LNCaP clone FGC (cell line): ENCODE results near the gene MFNG.
A peak's percentile ranks its signal among the peaks of the same experiment; 100 is the strongest.

Source experiments
- DNase-seq: peaks from one replicate; pipeline ENCODE4 v3.0.0-alpha.2; 2011; ENCODE audit warnings: low read depth
- H3K4me3 ChIP-seq: 2 replicates; pipeline ENCODE4 v1.5.1; 2011; ENCODE audit warnings: mild to moderate bottlenecking, low read depth, low read length, control low read depth
- CTCF ChIP-seq: IDR thresholded peaks from 2 replicates; pipeline ENCODE4 v1.5.1; 2012; ENCODE audit warnings: mild to moderate bottlenecking; ENCODE audit not compliant: control insufficient read depth, insufficient read depth; ENCODE audit errors: extremely low read depth

Gene MFNG

DNA sequence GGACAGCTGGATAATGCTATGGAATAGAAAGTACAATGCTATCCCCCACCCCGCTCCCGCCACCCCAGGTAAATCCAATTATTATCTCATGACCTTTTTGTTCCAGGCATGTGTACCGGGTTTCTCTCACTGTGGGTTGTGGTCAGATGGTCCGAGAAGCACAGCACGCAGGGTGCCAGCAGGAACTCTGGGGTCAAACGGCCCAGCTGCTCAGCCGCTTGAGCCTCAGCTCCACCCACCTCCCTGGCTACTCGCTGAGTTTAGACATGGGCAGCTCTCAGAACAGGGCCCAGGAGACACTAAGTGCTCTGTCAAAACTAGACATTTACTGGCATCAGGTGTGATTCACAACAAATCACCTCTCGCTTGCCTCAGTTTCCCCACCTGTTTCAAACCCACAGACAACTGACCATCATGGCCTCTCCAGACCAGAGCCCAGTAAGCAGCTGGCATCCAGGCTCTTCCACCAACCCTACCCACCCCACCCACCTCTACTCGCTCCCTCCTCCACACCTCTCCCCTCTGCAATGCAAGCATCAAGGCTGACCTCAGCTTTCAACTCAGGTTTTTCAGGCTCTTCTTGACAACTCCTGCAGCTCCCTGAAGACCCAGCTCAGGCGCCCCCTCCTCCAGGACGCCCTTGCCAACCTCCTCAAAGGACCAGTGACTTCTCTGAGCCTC is 13.0 kb upstream of the MFNG start:
- no peak for DNase-seq
- no peak overlapping the region for H3K4me3 ChIP-seq
- TF ChIP-seq CTCF, result no peak

DNA sequence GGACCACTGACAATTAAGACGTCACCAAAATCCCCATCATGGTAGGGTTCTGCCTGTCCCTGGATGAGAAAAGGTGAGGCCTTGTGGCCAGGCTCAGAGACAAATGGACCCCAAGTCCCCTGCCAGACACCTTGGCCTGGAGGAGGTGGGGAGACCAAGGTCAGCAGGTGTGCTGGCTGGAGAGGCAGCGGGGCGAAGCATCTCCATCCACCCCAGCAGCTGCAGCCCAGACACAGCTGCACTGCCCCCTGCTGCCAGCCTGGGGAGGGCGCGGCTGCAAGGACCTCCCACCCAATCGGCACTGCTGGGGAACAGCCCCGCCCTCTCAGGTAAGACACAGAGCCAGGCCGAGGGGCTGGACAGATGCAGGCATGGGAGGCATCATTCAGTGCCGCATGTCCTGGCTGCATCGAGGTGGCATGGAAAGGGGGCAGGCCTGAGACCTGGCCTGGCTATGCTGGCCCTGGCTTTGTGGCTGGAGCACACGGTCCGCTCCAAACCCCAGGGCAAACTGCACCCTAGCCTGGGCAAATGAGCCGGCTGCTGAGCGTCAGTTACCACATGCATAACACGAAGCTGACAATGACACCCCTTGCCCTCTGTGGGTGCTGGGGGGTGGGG is 12.2 kb upstream of the MFNG start:
- H3K4me3 ChIP-seq, result no peak overlapping the region

GRCh38 chr22:37497062-37497599 is 10.9 kb upstream of the MFNG start:
- no peak overlapping the region for H3K4me3 ChIP-seq
- no peak for TF ChIP-seq CTCF
- DNase-seq, result no peak

More for the DNA sequence above, 12.2 kb upstream of the MFNG start:
- no peak for DNase-seq
- TF ChIP-seq CTCF, result peak; percentile 68

DNA sequence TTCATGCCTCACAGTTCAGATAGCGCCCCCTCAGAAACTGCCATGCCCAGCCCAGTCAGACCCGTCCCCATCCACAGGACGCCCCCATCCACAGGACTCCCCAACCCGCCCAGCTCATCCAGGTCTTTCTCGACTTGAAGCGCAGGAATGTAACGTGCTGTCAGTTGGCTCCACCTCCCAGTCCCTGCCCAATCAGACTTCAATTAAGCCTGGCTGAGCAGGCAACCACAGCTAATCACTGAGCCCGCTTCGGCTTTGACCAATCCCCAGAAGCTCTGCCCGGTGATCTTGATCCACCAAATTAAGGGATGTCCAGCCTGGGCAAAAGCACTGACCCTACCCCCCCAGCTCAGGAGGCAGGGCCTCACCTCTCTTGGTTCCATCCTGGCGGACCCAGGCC is 10.5 kb upstream of the MFNG start:
- TF ChIP-seq CTCF, result no peak
- no peak for DNase-seq
- H3K4me3 ChIP-seq, result no peak overlapping the region

DNA sequence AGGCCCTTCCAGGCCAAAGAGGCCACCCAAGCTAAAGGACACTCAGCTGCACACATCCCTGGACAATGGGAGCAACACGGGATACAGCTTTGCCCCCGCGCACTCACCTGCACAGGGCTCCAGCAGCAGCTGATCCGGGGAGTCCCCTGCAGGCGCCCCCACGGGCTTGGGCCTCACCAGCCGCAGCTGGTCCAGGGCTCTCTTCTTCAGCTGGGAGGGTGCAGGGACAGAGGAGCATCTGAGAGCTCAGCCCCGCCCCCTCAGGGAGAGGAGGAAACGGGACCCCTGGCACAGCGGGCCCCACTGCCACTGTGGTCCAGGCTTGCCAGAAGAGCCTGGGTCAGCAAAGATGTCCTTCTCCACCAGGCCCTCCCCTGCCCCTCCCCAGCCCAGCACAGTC is 7.8 kb upstream of the MFNG start:
- no peak for DNase-seq
- H3K4me3 ChIP-seq, result no peak overlapping the region
- TF ChIP-seq CTCF, result no peak

- peak; percentile 38; the same call in 1 of the 2 replicates for TF ChIP-seq CTCF
- H3K4me3 ChIP-seq, result no peak overlapping the region
- DNase-seq, result no peak
Observed at GRCh38 chr22:37492428-37493344, 6.5 kb upstream of the MFNG start.
